Gastrocnemius medialis (tissue), 4 donors: ENCODE measurements around the gene INKA2. TPM values are rescaled to one million over a fixed set of nuclear protein-coding genes. Genes with fewer than 3 reads are reported as not detected.

ENCODE experiments used
- ATAC-seq, 2 donors: fragments of 150-250 bp; one replicate each; pipeline ENCODE4 v1.9.1; 2016
- DNase-seq, 2 donors: peaks; one replicate each; pipeline ENCODE4 v3.0.0-alpha.2; 2019
- H3K27ac ChIP-seq, 4 donors: fragments of 200-600 bp; sonication (generic); 1 replicate in 1 of 4; 2 replicates in 3 of 4; pipeline ENCODE4 v1.5.1; 2016 to 2018; ENCODE audit warnings: mild to moderate bottlenecking in 2 of 4, moderate library complexity in 1 of 4
- H3K27me3 ChIP-seq, 3 donors: fragments of 200-600 bp; sonication (generic) in 2 of 3; 1 replicate in 1 of 3; 2 replicates in 2 of 3; pipeline versions ENCODE4 v1.5.1 to v1.6.0; 2016 to 2019; ENCODE audit warnings: mild to moderate bottlenecking in 1 of 3, moderate library complexity in 1 of 3
- H3K36me3 ChIP-seq, 2 donors: fragments of 200-600 bp; sonication (generic) in 1 of 2; one replicate each; pipeline ENCODE4 v1.5.1; 2017 to 2018
- H3K4me1 ChIP-seq, 2 donors: fragments of 200-600 bp; sonication (generic) in 1 of 2; one replicate each; pipeline ENCODE4 v1.5.1; 2016 to 2017; ENCODE audit warnings: mild to moderate bottlenecking in 2 of 2
- H3K4me3 ChIP-seq, 4 donors: fragments of 200-600 bp; sonication (generic) in 3 of 4; 1 replicate in 1 of 4; 2 replicates in 3 of 4; pipeline ENCODE4 v1.5.1; 2016 to 2019; ENCODE audit warnings: mild to moderate bottlenecking in 2 of 4
- H3K9me3 ChIP-seq, 3 donors: fragments of 200-600 bp; sonication (generic) in 2 of 3; 1 replicate in 1 of 3; 2 replicates in 2 of 3; pipeline ENCODE4 v1.5.1; 2016 to 2019
- POLR2A ChIP-seq, 2 donors: fragments of 450-650 bp; IDR thresholded peaks; one replicate each; pipeline ENCODE4 v1.6.1; 2017; ENCODE audit warnings: antibody characterized with exemption in 2 of 2, mild to moderate bottlenecking in 2 of 2, moderate library complexity in 2 of 2
- in situ Hi-C, 4 donors: fragments of 200-750 bp; cut with MboI; loops; one replicate each; pipeline versions ENCODE4 v1.15.0 to v1.8.0; 2017; ENCODE audit warnings: low sequenced_read_pairs in 4 of 4
- intact Hi-C: fragments of 100-400 bp; cut with DNase I; formaldehyde crosslinking; loops from one replicate; pipeline ENCODE4 v1.15.1; 2023; ENCODE audit warnings: low total_unique reads
- total RNA-seq, 4 donors: library from RNA; depleted of rRNA; stranded (reverse); fragments of >200 nt; gene quantifications; one replicate each; pipeline versions ENCODE4 v1.1.0 to v1.2.3, GENCODE V29; 2016
- TF ChIP-seq, protein P1 (sequence below), 5 experiments: fragments of 450-650 bp in 3 of 5; fragments of 200-600 bp in 2 of 5; sonication (generic) in 2 of 5; IDR thresholded peaks in 4 of 5; conservative IDR thresholded peaks in 1 of 5; 1 replicate in 4 of 5; 2 replicates in 1 of 5; pipeline ENCODE4 v1.5.1; 2016 to 2019; ENCODE audit warnings: antibody characterized with exemption in 5 of 5, mild to moderate bottlenecking in 3 of 5, moderate library complexity in 3 of 5

Gene INKA2
- total RNA-seq, 4 donors from 2014 or later = 4.7 to 11.8 (median 5.1) TPM

DNA sequence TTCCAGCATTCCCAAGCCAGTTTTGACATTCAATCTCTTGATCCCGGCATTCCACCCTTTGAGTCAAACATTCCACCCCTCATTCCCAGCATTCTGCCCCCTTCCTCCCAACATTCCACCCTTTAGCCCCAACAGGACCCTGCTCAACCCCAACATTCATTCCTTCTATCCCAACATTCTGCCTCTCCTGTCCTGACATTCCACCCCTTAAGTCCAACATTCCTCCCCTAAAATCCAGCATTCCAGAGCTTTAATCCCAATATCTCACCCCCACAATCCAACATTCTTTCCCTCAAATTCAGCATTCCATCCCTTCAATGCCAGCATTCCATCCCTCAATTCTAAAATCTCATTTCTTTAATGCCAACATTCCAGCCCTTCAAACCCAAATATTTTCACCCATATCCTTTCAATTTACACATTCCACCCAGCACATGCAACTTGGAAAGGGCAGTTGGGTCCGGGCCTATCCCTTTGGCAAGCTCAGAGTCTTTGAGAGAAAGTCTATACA lies 39.4 kb upstream of the INKA2 start:
- intact Hi-C loops = no loop called here
- Histone ChIP-seq H3K4me3 (no peak overlapping the region), H3K27ac (no peak overlapping the region), H3K9me3 (no peaks in the 10 kb centered on the region), H3K27me3 (no peaks in the 10 kb centered on the region), H3K36me3 (no peaks in the 10 kb centered on the region), H3K4me1 (no peaks in the 10 kb centered on the region)
- no peak for ATAC-seq
- in situ Hi-C loops = loop anchor here in 2 of 4 donors (10.0 to 25.0 kb wide), 3 partner anchors 209 to 559 kb away; partner anchors contain the start of genes KCND3 (in 2 of the 2) and CHI3L2 (in 1 of the 2)
- no peak for DNase-seq
- TF ChIP-seq, protein P1, sequence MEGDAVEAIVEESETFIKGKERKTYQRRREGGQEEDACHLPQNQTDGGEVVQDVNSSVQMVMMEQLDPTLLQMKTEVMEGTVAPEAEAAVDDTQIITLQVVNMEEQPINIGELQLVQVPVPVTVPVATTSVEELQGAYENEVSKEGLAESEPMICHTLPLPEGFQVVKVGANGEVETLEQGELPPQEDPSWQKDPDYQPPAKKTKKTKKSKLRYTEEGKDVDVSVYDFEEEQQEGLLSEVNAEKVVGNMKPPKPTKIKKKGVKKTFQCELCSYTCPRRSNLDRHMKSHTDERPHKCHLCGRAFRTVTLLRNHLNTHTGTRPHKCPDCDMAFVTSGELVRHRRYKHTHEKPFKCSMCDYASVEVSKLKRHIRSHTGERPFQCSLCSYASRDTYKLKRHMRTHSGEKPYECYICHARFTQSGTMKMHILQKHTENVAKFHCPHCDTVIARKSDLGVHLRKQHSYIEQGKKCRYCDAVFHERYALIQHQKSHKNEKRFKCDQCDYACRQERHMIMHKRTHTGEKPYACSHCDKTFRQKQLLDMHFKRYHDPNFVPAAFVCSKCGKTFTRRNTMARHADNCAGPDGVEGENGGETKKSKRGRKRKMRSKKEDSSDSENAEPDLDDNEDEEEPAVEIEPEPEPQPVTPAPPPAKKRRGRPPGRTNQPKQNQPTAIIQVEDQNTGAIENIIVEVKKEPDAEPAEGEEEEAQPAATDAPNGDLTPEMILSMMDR (IDR thresholded peaks at IDR 0.05 in 4 of 5, conservative IDR thresholded peaks at IDR 0.05 in 1 of 5) = no peak
- TF ChIP-seq POLR2A (IDR thresholded peaks at IDR 0.05) = no peak

DNA sequence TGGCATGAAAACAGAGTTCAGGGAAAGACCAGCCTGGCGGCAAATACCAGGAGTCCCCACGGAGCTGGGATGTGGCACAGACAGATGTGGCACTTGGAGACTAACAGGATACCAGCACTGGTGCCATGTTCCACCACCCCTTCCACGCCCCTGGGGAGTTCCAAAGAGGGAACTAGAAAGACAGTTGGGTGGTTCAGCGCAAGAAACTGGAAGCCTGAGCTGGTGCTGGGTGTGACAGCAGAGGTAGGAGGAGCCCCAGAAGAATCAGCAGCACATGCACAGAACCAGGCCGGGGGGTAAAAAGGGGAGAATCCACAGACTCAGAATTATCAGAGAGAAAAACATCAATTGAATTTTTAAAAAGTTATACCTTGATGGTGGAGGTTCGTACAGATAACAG lies 38.9 kb upstream of the INKA2 start:
- intact Hi-C loops (no loop called here), in situ Hi-C loops (loop anchor here in 2 of 4 donors (10.0 to 25.0 kb wide), 3 partner anchors 209 to 559 kb away; partner anchors contain the start of genes KCND3 (in 2 of the 2) and CHI3L2 (in 1 of the 2))
- Histone ChIP-seq H3K27ac (no peak overlapping the region), H3K4me1 (no peaks in the 10 kb centered on the region), H3K36me3 (no peaks in the 10 kb centered on the region), H3K27me3 (no peaks in the 10 kb centered on the region), H3K4me3 (no peak overlapping the region), H3K9me3 (no peaks in the 10 kb centered on the region)
- TF ChIP-seq, protein P1 (IDR thresholded peaks at IDR 0.05 in 4 of 5, conservative IDR thresholded peaks at IDR 0.05 in 1 of 5) = no peak
- TF ChIP-seq POLR2A (IDR thresholded peaks at IDR 0.05) = no peak
- DNase-seq = no peak
- no peak for ATAC-seq

DNA sequence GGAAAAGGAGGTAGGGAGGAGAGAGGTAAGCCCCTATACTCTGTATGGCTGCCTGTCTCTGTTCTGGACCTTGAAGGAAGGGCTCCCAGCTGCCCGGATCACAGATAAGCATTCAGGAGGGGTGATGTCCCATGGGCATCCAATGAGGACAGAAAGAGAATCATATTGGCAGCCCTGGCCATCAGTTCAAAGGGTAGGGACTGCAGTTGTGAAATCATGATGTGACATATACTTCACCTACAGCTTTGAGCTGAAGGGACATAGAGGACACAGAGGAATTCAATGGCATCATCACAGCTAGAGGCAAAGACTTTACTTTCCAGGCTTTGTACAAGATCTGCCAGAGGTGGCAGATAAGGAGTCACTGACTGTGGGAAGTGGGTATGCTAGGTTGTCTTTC lies 38.1 kb upstream of the INKA2 start:
- TF ChIP-seq, protein P1 (IDR thresholded peaks at IDR 0.05 in 4 of 5, conservative IDR thresholded peaks at IDR 0.05 in 1 of 5) = no peak
- TF ChIP-seq POLR2A (IDR thresholded peaks at IDR 0.05) = no peak
- intact Hi-C loops (no loop called here), in situ Hi-C loops (loop anchor here in 2 of 4 donors (10.0 to 25.0 kb wide), 3 partner anchors 210 to 560 kb away; partner anchors contain the start of genes KCND3 (in 2 of the 2) and CHI3L2 (in 1 of the 2))
- Histone ChIP-seq H3K4me3 (no peak overlapping the region), H3K27ac (no peak overlapping the region), H3K36me3 (no peaks in the 10 kb centered on the region), H3K9me3 (no peaks in the 10 kb centered on the region), H3K27me3 (no peaks in the 10 kb centered on the region), H3K4me1 (no peaks in the 10 kb centered on the region)
- ATAC-seq = no peak
- DNase-seq = no peak

DNA sequence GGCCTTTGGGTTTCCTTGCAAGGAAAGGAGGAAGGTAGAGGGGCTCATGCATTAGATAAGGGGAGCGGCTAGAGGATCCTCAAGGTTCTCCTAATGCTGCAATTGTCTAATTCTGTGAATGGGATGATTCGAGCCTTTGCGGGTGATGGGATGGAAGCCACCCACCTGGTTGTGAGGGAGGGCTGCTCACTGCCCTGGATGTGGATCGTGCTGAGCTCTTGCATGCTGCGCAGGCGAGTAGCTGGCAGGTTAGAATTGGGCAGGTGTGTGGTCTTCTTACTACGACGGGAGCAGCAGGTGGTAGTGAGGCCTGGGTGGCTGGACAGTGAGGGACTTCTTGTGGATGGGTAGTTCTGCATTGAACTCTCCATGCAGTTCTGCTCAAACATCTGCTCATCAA lies 37.7 kb upstream of the INKA2 start:
- in situ Hi-C loops = loop anchor here in 2 of 4 donors (10.0 to 25.0 kb wide), 3 partner anchors 210 to 560 kb away; partner anchors contain the start of genes KCND3 (in 2 of the 2) and CHI3L2 (in 1 of the 2)

More for the DNA sequence above, 37.7 kb upstream of the INKA2 start:
- Histone ChIP-seq H3K4me3 (no peak overlapping the region), H3K36me3 (no peaks in the 10 kb centered on the region), H3K4me1 (no peaks in the 10 kb centered on the region), H3K9me3 (no peaks in the 10 kb centered on the region), H3K27me3 (no peaks in the 10 kb centered on the region), H3K27ac (no peak overlapping the region)
- ATAC-seq (no peak), DNase-seq (no peak)
- TF ChIP-seq POLR2A (IDR thresholded peaks at IDR 0.05) = no peak
- TF ChIP-seq, protein P1 (IDR thresholded peaks at IDR 0.05 in 4 of 5, conservative IDR thresholded peaks at IDR 0.05 in 1 of 5) = no peak
- intact Hi-C loops = no loop called here
